H1 (cell line): ENCODE results near the gene ARL6IP6. TPM values are rescaled to one million over a fixed set of nuclear protein-coding genes. Genes with fewer than 3 reads are reported as not detected.

Experiments used
- CHD7 ChIP-seq: fragments of 300-600 bp; sonication (generic); IDR thresholded peaks from 2 replicates; pipeline ENCODE4 v1.7.1; 2012; ENCODE audit warnings: low read length, moderate library complexity, mild to moderate bottlenecking, inconsistent platforms; ENCODE audit not compliant: insufficient replicate concordance
- SIN3A ChIP-seq, 2 experiments: IDR thresholded peaks in 1 of 2; conservative IDR thresholded peaks in 1 of 2; 2 replicates each; pipeline ENCODE4 v1.6.1; 2011 to 2012; ENCODE audit warnings: low read length in 2 of 2, improper control_type of control experiment in 1 of 2, low read depth in 1 of 2, mild to moderate bottlenecking in 1 of 2
- polyA plus RNA-seq, 7 experiments: library from polyadenylated mRNA; depleted of rRNA in 3 of 7; stranded (reverse) in 5 of 7; unstranded in 2 of 7; fragments of >200 nt in 5 of 7; fragments of 200-250 nt in 2 of 7; gene quantifications; 1 replicate in 5 of 7; 2 replicates in 1 of 7; 4 replicates in 1 of 7; pipeline versions ENCODE4 v1.2.1 to v1.2.3, GENCODE V29; 2011 to 2013; ENCODE audit warnings: missing spikeins in 2 of 7, mixed read lengths in 2 of 7
- total RNA-seq: library from RNA; stranded (reverse); fragmentation: NEBNext Ultra II Directional; extraction: Animal tissue kit (Norgen Biotek cat#: 25700); gene quantifications from 2 replicates; pipeline ENCODE4 v1.2.1, GENCODE V29; 2021

Gene ARL6IP6
- total and polyA plus RNA-seq, 2 of the 8 experiments (the other 6 are each of a cell fraction or from before 2014, with no cell fraction given), result 47.3 to 92.9 TPM

GRCh38 chr2:152763651-152764050 lies 45.2 kb downstream of the ARL6IP6 start (continued):
- TF ChIP-seq CHD7 (no peak), SIN3A (conservative IDR thresholded peaks at IDR 0.05 in 1 of 2, IDR thresholded peaks at IDR 0.05 in 1 of 2; ENCODE audit: low read depth in 1 of 2, low read length in 2 of 2) (no peak)
